ENCODE measurements around the gene ARHGAP15.

- no peak for TF ChIP-seq SPI1 (IDR thresholded peaks at IDR 0.05; ENCODE audit: borderline replicate concordance, low read depth)
- TF ChIP-seq CTCF (IDR thresholded peaks at IDR 0.05; ENCODE audit: insufficient read depth, low read length), result no peak
- TF ChIP-seq REST (IDR thresholded peaks at IDR 0.05; ENCODE audit: insufficient replicate concordance, low read depth), result no peak
- no peak for TF ChIP-seq POLR2AphosphoS5 (IDR thresholded peaks at IDR 0.05; ENCODE audit: low read depth)
- no peak for TF ChIP-seq GABPA (IDR thresholded peaks at IDR 0.05; ENCODE audit: low read depth)
These were observed 62.9 kb downstream of the ARHGAP15 start for GRCh38 chr2:143192106-143192505.

Data from HL-60 (cell line).